ENCODE results near the gene MTRF1L.
"Not testable (repeated sequence)": the region's sequence is repeated elsewhere in the genome, so short reads cannot be mapped to it uniquely, and the experiment has no call there.

Gene MTRF1L

GRCh38 chr6:152966168-152966894, 36.2 kb downstream of the MTRF1L start:
- not testable (repeated sequence) for DNase-seq

- DNase-seq = no peak
Observed at GRCh38 chr6:152959333-152959732, 43.2 kb downstream of the MTRF1L start.

- DNase-seq = no peak
Observed at GRCh38 chr6:152957796-152958195, 44.7 kb downstream of the MTRF1L start.

- DNase-seq = no peak
Observed at GRCh38 chr6:152954443-152954842, 48.1 kb downstream of the MTRF1L start.

GRCh38 chr6:152952866-152953509, 49.5 kb downstream of the MTRF1L start:
- DNase-seq = no peak

- DNase-seq = no peak
Observed at GRCh38 chr6:152952045-152952444, 50.5 kb downstream of the MTRF1L start.

GRCh38 chr6:152950240-152950639, 52.3 kb downstream of the MTRF1L start:
- DNase-seq = no peak

- DNase-seq = peak; percentile 8
Observed at GRCh38 chr6:152948150-152948768, 54.2 kb downstream of the MTRF1L start.

GRCh38 chr6:152946995-152947394, 55.5 kb downstream of the MTRF1L start:
- DNase-seq = no peak

- DNase-seq = no peak
Observed at GRCh38 chr6:152946484-152946883, 56.0 kb downstream of the MTRF1L start.

- no peak for DNase-seq
Observed at GRCh38 chr6:152943260-152943897, 59.1 kb downstream of the MTRF1L start.

- no peak for DNase-seq
Observed at GRCh38 chr6:152942319-152942869, 60.1 kb downstream of the MTRF1L start.

GRCh38 chr6:152941746-152942145, 60.8 kb downstream of the MTRF1L start:
- no peak for DNase-seq
